Activated CD4-positive, CD25-positive, alpha-beta regulatory T cell (primary cell): ENCODE data around the gene UBE2H.
"Not testable (repeated sequence)": the region's sequence is repeated elsewhere in the genome, so short reads cannot be mapped to it uniquely, and the experiment has no call there.

Experiments
- DNase-seq, 4 experiments: peaks; one replicate each; lab custom pipeline; 2025; lab: John Stamatoyannopoulos, UW

UBE2H gene

GRCh38 chr7:129952653-129953560 is at the start of gene UBE2H:
TSS of gene UBE2H (minus strand) at chr7:129952960. CDS start at chr7:129952555, 405 bp downstream.
- DNase-seq = peak; percentile 83 to 87 (median 84)

- no peak for DNase-seq
Measured at GRCh38 chr7:129998446-129998845, 45.7 kb upstream of the UBE2H start.

- no peak for DNase-seq
Measured at GRCh38 chr7:129997285-129997684, 44.5 kb upstream of the UBE2H start.

- DNase-seq = no peak
Measured at GRCh38 chr7:129993275-129993674, 40.5 kb upstream of the UBE2H start.

GRCh38 chr7:129990403-129991192 is 37.8 kb upstream of the UBE2H start:
- no peak for DNase-seq

- DNase-seq = peak in 1 of 4 experiments; percentile 12
Measured at GRCh38 chr7:129989466-129989865, 36.7 kb upstream of the UBE2H start.

- DNase-seq = no peak
Measured at GRCh38 chr7:129986600-129986999, 33.8 kb upstream of the UBE2H start.

- DNase-seq = no peak
Measured at GRCh38 chr7:129980667-129981066, 27.9 kb upstream of the UBE2H start.

GRCh38 chr7:129975309-129975708 is 22.5 kb upstream of the UBE2H start:
- no peak for DNase-seq

GRCh38 chr7:129970816-129971215 is 18.1 kb upstream of the UBE2H start:
- DNase-seq = no peak

- DNase-seq = no peak
Measured at GRCh38 chr7:129969881-129970446, 17.2 kb upstream of the UBE2H start.

- DNase-seq = no peak
Measured at GRCh38 chr7:129968592-129969383, 16.0 kb upstream of the UBE2H start.

- DNase-seq = not testable (repeated sequence)
Measured at GRCh38 chr7:129960204-129960475, 7.4 kb upstream of the UBE2H start.

- no peak for DNase-seq
Measured at GRCh38 chr7:129959471-129960203, 6.9 kb upstream of the UBE2H start.

GRCh38 chr7:129958643-129959470 is 6.1 kb upstream of the UBE2H start:
- no peak for DNase-seq

- no peak for DNase-seq
Measured at GRCh38 chr7:129955993-129956543, 3.3 kb upstream of the UBE2H start.

- DNase-seq = no peak
Measured at GRCh38 chr7:129952086-129952652, 591 bp downstream of the UBE2H start.

GRCh38 chr7:129951226-129952085 is 1.3 kb downstream of the UBE2H start:
- DNase-seq = no peak

GRCh38 chr7:129950933-129951225 is 1.9 kb downstream of the UBE2H start:
- no peak for DNase-seq
